Endothelial cell of umbilical vein (primary cell): ENCODE results near the gene CMTM8. TPM values are rescaled to one million over a fixed set of nuclear protein-coding genes. Genes with fewer than 3 reads are reported as not detected.

Experiments
- BruUV-seq: library from RNA; stranded (reverse); fragments of 400-500 nt; replicated peaks from 2 replicates; lab custom pipeline; 2021; lab: Mats Ljungman, UMichigan
- CTCF ChIA-PET: fragments of 300-600, 350-600 bp; sonication (Branson Sonifier 250); formaldehyde crosslinking; loops from one replicate; lab custom pipeline; 2021; ENCODE audit warnings: antibody characterized with exemption, inconsistent platforms; lab: Charles Lee
- POLR2A ChIA-PET: fragments of 300-600, 350-600 bp; sonication (Branson Sonifier 250); formaldehyde crosslinking; loops from one replicate; lab custom pipeline; 2021; ENCODE audit warnings: antibody characterized with exemption, inconsistent platforms; lab: Charles Lee
- DNase-seq: peaks from one replicate; pipeline ENCODE4 v3.0.0-alpha.2; 2011; ENCODE audit warnings: low read depth, low spot score
- FAIRE-seq: peaks from 2 replicates; lab custom pipeline; 2011; peaks lifted over from hg19 to GRCh38; lab: Jason Lieb, UNC
- H2AFZ ChIP-seq: 2 replicates; pipeline ENCODE4 v1.6.0; 2012; ENCODE audit warnings: low read depth, low read length, control low read depth, inconsistent platforms
- H3K27ac ChIP-seq: 2 replicates; pipeline ENCODE4 v1.5.1; 2011; ENCODE audit warnings: low read depth, mild to moderate bottlenecking, control low read depth, low read length, moderate library complexity; ENCODE audit not compliant: insufficient read depth
- H3K27me3 ChIP-seq, 2 experiments: 2 replicates each; pipeline versions ENCODE4 v1.6.0 to v1.6.1; 2011; ENCODE audit warnings: low read length in 2 of 2, mixed read lengths in 1 of 2; ENCODE audit not compliant: control insufficient read depth in 2 of 2, insufficient read depth in 2 of 2
- H3K36me3 ChIP-seq, 2 experiments: 2 replicates in 1 of 2; 3 replicates in 1 of 2; pipeline ENCODE4 v1.5.1; 2011; ENCODE audit warnings: low read length in 2 of 2, mild to moderate bottlenecking in 1 of 2, moderate library complexity in 1 of 2; ENCODE audit not compliant: control insufficient read depth in 2 of 2, insufficient read depth in 2 of 2; ENCODE audit errors: extremely low read depth in 1 of 2
- H3K4me1 ChIP-seq: 3 replicates; pipeline ENCODE4 v1.5.1; 2011; ENCODE audit warnings: mild to moderate bottlenecking, low read length; ENCODE audit not compliant: control insufficient read depth, insufficient read depth; ENCODE audit errors: extremely low read depth
- H3K4me2 ChIP-seq: 2 replicates; pipeline ENCODE4 v1.6.1; 2011; ENCODE audit warnings: low read length, control low read depth, mixed read lengths; ENCODE audit not compliant: insufficient read depth
- H3K4me3 ChIP-seq, 3 experiments: fragments of 200-600 bp in 1 of 3; sonication (generic), shearing (Covaris generic) in 1 of 3; replicated peaks in 1 of 3; 2 replicates each; pipeline ENCODE4 v1.5.1; 2011 to 2016; ENCODE audit warnings: control low read depth in 3 of 3, low read length in 3 of 3, mild to moderate bottlenecking in 2 of 3, inconsistent platforms in 1 of 3, low read depth in 1 of 3, moderate library complexity in 1 of 3; ENCODE audit not compliant: insufficient read depth in 1 of 3
- H3K79me2 ChIP-seq: 2 replicates; pipeline ENCODE4 v1.6.0; 2012; ENCODE audit warnings: low read length, inconsistent platforms; ENCODE audit not compliant: control insufficient read depth, insufficient read depth
- H3K9ac ChIP-seq: replicated peaks from 2 replicates; pipeline ENCODE3; 2011; ENCODE audit warnings: low read length, control low read depth; ENCODE audit not compliant: insufficient read depth; ENCODE audit errors: extremely low read depth
- H3K9me1 ChIP-seq: replicated peaks from 3 replicates; pipeline ENCODE4 v1.6.0; 2011; ENCODE audit warnings: mild to moderate bottlenecking, low read length; ENCODE audit not compliant: control insufficient read depth, insufficient read depth; ENCODE audit errors: extremely low read depth
- H3K9me3 ChIP-seq: replicated peaks from 2 replicates; pipeline ENCODE4 v1.5.1; 2012; ENCODE audit warnings: low read length, inconsistent platforms; ENCODE audit not compliant: control insufficient read depth, insufficient read depth
- H4K20me1 ChIP-seq: replicated peaks from 2 replicates; pipeline ENCODE3; 2011; ENCODE audit warnings: mild to moderate bottlenecking, low read length; ENCODE audit not compliant: control insufficient read depth, insufficient read depth; ENCODE audit errors: extremely low read depth
- EZH2 ChIP-seq: IDR thresholded peaks from 2 replicates; pipeline ENCODE4 v1.6.1; 2012; ENCODE audit warnings: borderline replicate concordance, low read depth, mild to moderate bottlenecking, moderate library complexity, low read length, inconsistent platforms; ENCODE audit not compliant: severe bottlenecking
- FOS ChIP-seq: IDR thresholded peaks from 2 replicates; pipeline ENCODE4 v1.6.1; 2011; ENCODE audit warnings: mild to moderate bottlenecking, low read length, moderate library complexity, borderline replicate concordance; ENCODE audit not compliant: insufficient read depth
- GATA2 ChIP-seq: IDR thresholded peaks from 2 replicates; pipeline ENCODE4 v1.7.0; 2011; ENCODE audit warnings: low read depth, mild to moderate bottlenecking, moderate library complexity, mixed read lengths, low read length; ENCODE audit not compliant: insufficient read length, insufficient read depth
- JUN ChIP-seq: IDR thresholded peaks from 2 replicates; pipeline ENCODE4 v1.6.1; 2011; ENCODE audit warnings: borderline replicate concordance, low read depth; ENCODE audit not compliant: insufficient read length, insufficient read depth
- MYC ChIP-seq: IDR thresholded peaks from one replicate; pipeline ENCODE4 v1.6.1; 2011; ENCODE audit warnings: mild to moderate bottlenecking, low read depth, low read length
- POLR2A ChIP-seq: IDR thresholded peaks from 2 replicates; pipeline ENCODE4 v1.6.1; 2012; ENCODE audit warnings: low read depth, mild to moderate bottlenecking, control low read depth, low read length
- POLR2AphosphoS5 ChIP-seq: IDR thresholded peaks from 2 replicates; pipeline ENCODE4 v1.6.1; 2012; ENCODE audit warnings: low read depth, mild to moderate bottlenecking, control low read depth, low read length, moderate library complexity; ENCODE audit not compliant: insufficient read depth
- dilution Hi-C: fragments of 300-500 bp; cut with MboI; formaldehyde crosslinking; loops from one replicate; pipeline ENCODE4 v1.15.0; 2019; ENCODE audit warnings: low sequenced_read_pairs; ENCODE audit not compliant: extremely low pct_ligation_motif_present
- intact Hi-C: fragments of 100-400 bp; cut with micrococcal nuclease; formaldehyde crosslinking; loops from one replicate; pipeline ENCODE4 v1.10.0; 2022
- polyA plus RNA-seq, 4 experiments: library from polyadenylated mRNA; depleted of rRNA in 3 of 4; stranded (reverse) in 3 of 4; unstranded in 1 of 4; fragments of >200 nt; gene quantifications; 2 replicates each; pipeline versions ENCODE4 v1.2.1 to v1.2.3, GENCODE V29; 2011 to 2012; ENCODE audit warnings: missing spikeins in 1 of 4
- total RNA-seq: library from RNA; stranded (reverse); gene quantifications from 2 replicates; pipeline ENCODE4 v1.2.3, GENCODE V29; 2021
- TF ChIP-seq, protein P1 (sequence below): IDR thresholded peaks from 2 replicates; pipeline ENCODE4 v1.6.1; 2011; ENCODE audit not compliant: insufficient read depth, insufficient read length
- TF ChIP-seq, protein P2 (sequence below), 2 donors: IDR thresholded peaks; 1 replicate in 1 of 2; 2 replicates in 1 of 2; pipeline ENCODE4 v1.5.1; 2011; ENCODE audit warnings: low read length in 2 of 2, mild to moderate bottlenecking in 2 of 2, moderate library complexity in 2 of 2, control low read depth in 1 of 2, inconsistent platforms in 1 of 2, low read depth in 1 of 2; ENCODE audit not compliant: insufficient read depth in 1 of 2; ENCODE audit errors: extremely low read depth in 1 of 2

The CMTM8 gene
- total and polyA plus RNA-seq, 2 donors (not counting 3 experiments of a cell fraction or from before 2014, with no cell fraction given): 7.3 to 11.9 TPM

DNA sequence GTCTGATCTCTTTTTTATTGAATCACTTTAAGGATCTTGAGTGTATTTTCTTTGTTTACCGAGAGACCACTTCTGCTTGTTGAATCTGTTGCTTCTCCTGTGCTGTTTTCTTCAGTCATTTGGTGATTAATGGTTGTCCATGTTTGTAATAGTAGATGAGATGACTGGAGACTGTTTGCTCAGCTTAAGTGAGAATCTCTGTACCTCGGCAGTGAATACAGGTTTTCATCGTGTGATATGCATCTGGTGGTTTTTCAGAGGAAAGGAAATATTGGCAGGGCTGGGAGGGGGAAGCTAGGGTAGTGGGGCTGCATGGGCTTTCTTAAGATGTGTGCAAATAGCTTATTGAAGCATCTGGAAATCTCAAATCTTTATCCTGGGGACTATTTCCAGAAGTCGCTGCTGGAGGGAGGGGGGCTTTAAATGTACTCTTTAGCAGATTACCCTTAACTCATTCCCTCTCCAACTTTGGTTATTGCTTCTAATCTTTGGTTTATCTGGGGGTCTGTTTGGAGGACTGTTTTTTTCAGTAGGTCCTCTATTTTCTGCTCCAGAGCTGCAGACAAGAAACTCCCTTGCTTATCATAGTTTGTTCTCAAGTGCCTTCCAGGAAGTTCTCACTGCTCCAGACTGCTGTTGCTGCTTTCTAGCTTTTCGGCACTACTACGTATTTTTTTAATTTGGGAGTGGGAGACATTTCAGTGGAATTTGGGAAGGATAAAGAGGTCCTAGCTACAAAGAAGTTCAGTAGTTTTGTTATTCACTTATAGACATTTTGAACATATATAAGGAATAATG is 19.4 kb downstream of the CMTM8 start:
- ChIA-PET POLR2A (no interaction called here), CTCF (interaction anchor here (1.1 to 1.6 kb wide), 4 partner anchors 8 to 38 kb away, joined by 3 to 7 read pairs (median 4); no protein-coding TSS in a partner anchor)

More for the DNA sequence above, 19.4 kb downstream of the CMTM8 start:
- Histone ChIP-seq H3K9me1 (no peaks in the 10 kb centered on the region), H3K4me1 (no peaks in the 10 kb centered on the region), H3K9ac (no peak overlapping the region), H3K27ac (no peak overlapping the region), H3K36me3 (no peaks in the 10 kb centered on the region), H3K9me3 (no peaks in the 10 kb centered on the region), H4K20me1 (no peaks in the 10 kb centered on the region), H3K4me3 (no peak overlapping the region), H3K27me3 (no peaks in the 10 kb centered on the region), H3K4me2 (no peak overlapping the region), H2AFZ (no peak overlapping the region), H3K79me2 (no peaks in the 10 kb centered on the region)
- BruUV-seq: no TSS peak
- no peak for DNase-seq
- dilution Hi-C loops (no loop called here), intact Hi-C loops (no loop called here)
- TF ChIP-seq MYC: no peak
- TF ChIP-seq POLR2AphosphoS5: no peak
- TF ChIP-seq, protein P1, sequence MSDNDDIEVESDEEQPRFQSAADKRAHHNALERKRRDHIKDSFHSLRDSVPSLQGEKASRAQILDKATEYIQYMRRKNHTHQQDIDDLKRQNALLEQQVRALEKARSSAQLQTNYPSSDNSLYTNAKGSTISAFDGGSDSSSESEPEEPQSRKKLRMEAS: no peak
- TF ChIP-seq, protein P2, sequence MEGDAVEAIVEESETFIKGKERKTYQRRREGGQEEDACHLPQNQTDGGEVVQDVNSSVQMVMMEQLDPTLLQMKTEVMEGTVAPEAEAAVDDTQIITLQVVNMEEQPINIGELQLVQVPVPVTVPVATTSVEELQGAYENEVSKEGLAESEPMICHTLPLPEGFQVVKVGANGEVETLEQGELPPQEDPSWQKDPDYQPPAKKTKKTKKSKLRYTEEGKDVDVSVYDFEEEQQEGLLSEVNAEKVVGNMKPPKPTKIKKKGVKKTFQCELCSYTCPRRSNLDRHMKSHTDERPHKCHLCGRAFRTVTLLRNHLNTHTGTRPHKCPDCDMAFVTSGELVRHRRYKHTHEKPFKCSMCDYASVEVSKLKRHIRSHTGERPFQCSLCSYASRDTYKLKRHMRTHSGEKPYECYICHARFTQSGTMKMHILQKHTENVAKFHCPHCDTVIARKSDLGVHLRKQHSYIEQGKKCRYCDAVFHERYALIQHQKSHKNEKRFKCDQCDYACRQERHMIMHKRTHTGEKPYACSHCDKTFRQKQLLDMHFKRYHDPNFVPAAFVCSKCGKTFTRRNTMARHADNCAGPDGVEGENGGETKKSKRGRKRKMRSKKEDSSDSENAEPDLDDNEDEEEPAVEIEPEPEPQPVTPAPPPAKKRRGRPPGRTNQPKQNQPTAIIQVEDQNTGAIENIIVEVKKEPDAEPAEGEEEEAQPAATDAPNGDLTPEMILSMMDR (IDR thresholded peaks at IDR 0.05; ENCODE audit: extremely low read depth in 1 of 2, insufficient read depth in 1 of 2, low read depth in 1 of 2, low read length in 2 of 2): no peak
- no peak for TF ChIP-seq FOS
- TF ChIP-seq GATA2: no peak
- no peak for TF ChIP-seq JUN
- TF ChIP-seq POLR2A: no peak
- TF ChIP-seq EZH2: no peak
- no peak for FAIRE-seq
